Measurements from ENCODE around the gene GPI. TPM values are rescaled to one million over a fixed set of nuclear protein-coding genes. Genes with fewer than 3 reads are reported as not detected.

GPI gene
- polyA plus RNA-seq (ENCODE audit: insufficient read length in 3 of 3) = 100 to 1,000 TPM; 152 to 211 (median 172) TPM
- long read RNA-seq, donor 1, full-length matches to known transcripts = 20 of 34 reads
- long read RNA-seq, donor 1, partial matches to known transcripts = 14 of 34 reads
- long read RNA-seq, donor 1, other reads (novel, unspliced or antisense) = 0 of 34 reads
- long read RNA-seq, donor 2, full-length matches to known transcripts = 16 of 21 reads
- long read RNA-seq, donor 2, partial matches to known transcripts = 5 of 21 reads
- long read RNA-seq, donor 2, other reads (novel, unspliced or antisense) = 0 of 21 reads
- long read RNA-seq, donor 3, full-length matches to known transcripts = 50 of 56 reads
- long read RNA-seq, donor 3, partial matches to known transcripts = 6 of 56 reads
- long read RNA-seq, donor 3, other reads (novel, unspliced or antisense) = 0 of 56 reads
- long read RNA-seq, donor 4, full-length matches to known transcripts = 34 of 34 reads
- long read RNA-seq, donor 4, partial matches to known transcripts = 0 of 34 reads
- long read RNA-seq, donor 4, other reads (novel, unspliced or antisense) = 0 of 34 reads
- long read RNA-seq, donor 5, full-length matches to known transcripts = 75 of 83 reads
- long read RNA-seq, donor 5, partial matches to known transcripts = 8 of 83 reads
- long read RNA-seq, donor 5, other reads (novel, unspliced or antisense) = 0 of 83 reads
- long read RNA-seq, donor 6, full-length matches to known transcripts = 40 of 61 reads
- long read RNA-seq, donor 6, partial matches to known transcripts = 21 of 61 reads
- long read RNA-seq, donor 6, other reads (novel, unspliced or antisense) = 0 of 61 reads
- long read RNA-seq, donor 7, full-length matches to known transcripts = 48 of 48 reads
- long read RNA-seq, donor 7, partial matches to known transcripts = 0 of 48 reads
- long read RNA-seq, donor 7, other reads (novel, unspliced or antisense) = 0 of 48 reads
- long read RNA-seq, donor 8, full-length matches to known transcripts = 99 of 116 reads
- long read RNA-seq, donor 8, partial matches to known transcripts = 17 of 116 reads
- long read RNA-seq, donor 8, other reads (novel, unspliced or antisense) = 0 of 116 reads
- long read RNA-seq, donor 9, full-length matches to known transcripts = 32 of 32 reads
- long read RNA-seq, donor 9, partial matches to known transcripts = 0 of 32 reads
- long read RNA-seq, donor 9, other reads (novel, unspliced or antisense) = 0 of 32 reads
- long read RNA-seq, donor 10, full-length matches to known transcripts = 36 of 36 reads
- long read RNA-seq, donor 10, partial matches to known transcripts = 0 of 36 reads
- long read RNA-seq, donor 10, other reads (novel, unspliced or antisense) = 0 of 36 reads
- long read RNA-seq, donor 11, full-length matches to known transcripts = 22 of 22 reads
- long read RNA-seq, donor 11, partial matches to known transcripts = 0 of 22 reads
- long read RNA-seq, donor 11, other reads (novel, unspliced or antisense) = 0 of 22 reads
- long read RNA-seq, donor 12, full-length matches to known transcripts = 20 of 20 reads
- long read RNA-seq, donor 12, partial matches to known transcripts = 0 of 20 reads
- long read RNA-seq, donor 12, other reads (novel, unspliced or antisense) = 0 of 20 reads
- long read RNA-seq, donor 13, full-length matches to known transcripts = 47 of 62 reads
- long read RNA-seq, donor 13, partial matches to known transcripts = 15 of 62 reads
- long read RNA-seq, donor 13, other reads (novel, unspliced or antisense) = 0 of 62 reads
- long read RNA-seq, donor 14, full-length matches to known transcripts = 33 of 38 reads
- long read RNA-seq, donor 14, partial matches to known transcripts = 5 of 38 reads
- long read RNA-seq, donor 14, other reads (novel, unspliced or antisense) = 0 of 38 reads
- long read RNA-seq, donor 15, full-length matches to known transcripts = 23 of 23 reads
- long read RNA-seq, donor 15, partial matches to known transcripts = 0 of 23 reads
- long read RNA-seq, donor 15, other reads (novel, unspliced or antisense) = 0 of 23 reads
- long read RNA-seq, donor 16, full-length matches to known transcripts = 86 of 108 reads
- long read RNA-seq, donor 16, partial matches to known transcripts = 22 of 108 reads
- long read RNA-seq, donor 16, other reads (novel, unspliced or antisense) = 0 of 108 reads

DNA sequence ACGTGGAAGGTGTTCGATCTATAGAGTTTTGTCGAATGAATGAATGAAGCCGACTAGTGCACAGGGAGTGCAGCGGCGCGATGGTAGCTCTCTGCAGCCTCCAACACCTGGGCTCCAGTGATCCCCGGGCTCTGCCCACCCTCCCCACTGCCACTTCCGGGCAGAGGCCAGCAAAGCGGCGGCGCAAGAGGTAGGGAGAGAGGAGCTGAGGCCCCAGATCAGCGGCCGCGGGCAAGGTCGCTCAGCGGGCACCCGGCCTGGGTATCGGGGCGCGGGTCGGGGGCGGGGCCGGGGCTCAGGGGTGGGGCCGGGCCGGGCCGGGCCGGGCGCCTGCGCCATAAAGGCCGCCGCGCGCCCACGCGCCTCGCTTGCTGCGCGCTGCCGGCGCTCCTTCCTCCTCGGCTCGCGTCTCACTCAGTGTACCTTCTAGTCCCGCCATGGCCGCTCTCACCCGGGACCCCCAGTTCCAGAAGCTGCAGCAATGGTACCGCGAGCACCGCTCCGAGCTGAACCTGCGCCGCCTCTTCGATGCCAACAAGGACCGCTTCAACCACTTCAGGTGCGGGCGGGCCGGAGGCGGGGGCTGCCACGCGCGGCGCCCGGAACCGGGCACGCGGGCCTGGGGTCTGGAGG, at the start of gene GPI:
TSS of gene GPI (plus strand) at position 367 of the 633 bp plus-strand sequence. CDS start at position 438, 71 bp downstream.
- DNase-seq (ENCODE audit: extremely low read depth in 1 of 11, low read depth in 9 of 11, low spot score in 4 of 11) = peak in 5 of 11 donors; percentile 23 to 40 (median 30)

DNA sequence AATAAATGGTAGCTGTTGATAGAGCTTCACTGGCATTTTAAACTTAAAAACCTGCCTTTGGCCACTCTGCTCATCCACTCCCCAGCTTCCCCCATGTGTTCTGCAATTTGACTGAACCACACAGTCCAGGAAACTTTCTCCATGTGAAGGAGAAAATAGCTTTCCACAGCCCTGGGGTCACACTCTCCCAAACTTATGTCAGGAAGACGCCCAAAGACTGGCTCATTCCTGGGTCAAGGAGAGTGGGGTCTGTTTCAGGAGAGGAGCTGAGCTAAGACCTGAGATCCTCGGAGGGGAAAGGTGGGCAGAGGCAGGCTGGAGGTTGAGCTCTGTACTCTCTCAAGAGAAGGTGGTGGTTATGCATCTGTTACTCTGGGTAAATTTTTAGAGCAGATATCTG, 48.7 kb upstream of the GPI start:
- no peak for DNase-seq (ENCODE audit: extremely low read depth in 1 of 11, low read depth in 9 of 11, low spot score in 4 of 11)

DNA sequence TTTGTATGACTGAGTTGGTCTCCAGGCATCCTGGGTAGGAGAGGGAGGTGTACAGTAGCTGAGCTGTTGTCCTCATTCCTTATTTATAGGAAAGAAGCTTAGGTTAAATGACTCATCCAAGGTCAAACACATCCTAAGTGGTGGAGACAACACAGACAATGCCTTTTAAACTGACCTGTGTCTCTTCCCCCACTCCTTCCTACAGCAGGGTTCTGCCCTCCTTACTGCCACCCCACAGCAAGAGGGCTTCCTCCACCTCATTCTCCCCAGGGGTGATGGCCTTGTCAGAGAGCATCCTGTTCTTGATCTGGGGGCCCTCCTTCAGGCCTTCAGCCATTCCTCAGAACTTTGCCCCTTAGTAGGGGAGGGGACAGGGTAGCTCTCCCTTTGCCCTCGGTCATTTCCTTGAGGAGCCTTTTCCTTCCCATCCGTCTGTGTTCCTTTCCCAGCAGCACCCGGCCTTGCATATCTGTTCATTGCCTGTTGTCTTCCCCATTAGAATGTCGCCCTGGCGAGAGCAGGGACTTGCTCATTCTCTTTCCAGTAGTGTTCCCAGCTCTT, 48.2 kb upstream of the GPI start:
- DNase-seq (ENCODE audit: extremely low read depth in 1 of 11, low read depth in 9 of 11, low spot score in 4 of 11) = no peak

DNA sequence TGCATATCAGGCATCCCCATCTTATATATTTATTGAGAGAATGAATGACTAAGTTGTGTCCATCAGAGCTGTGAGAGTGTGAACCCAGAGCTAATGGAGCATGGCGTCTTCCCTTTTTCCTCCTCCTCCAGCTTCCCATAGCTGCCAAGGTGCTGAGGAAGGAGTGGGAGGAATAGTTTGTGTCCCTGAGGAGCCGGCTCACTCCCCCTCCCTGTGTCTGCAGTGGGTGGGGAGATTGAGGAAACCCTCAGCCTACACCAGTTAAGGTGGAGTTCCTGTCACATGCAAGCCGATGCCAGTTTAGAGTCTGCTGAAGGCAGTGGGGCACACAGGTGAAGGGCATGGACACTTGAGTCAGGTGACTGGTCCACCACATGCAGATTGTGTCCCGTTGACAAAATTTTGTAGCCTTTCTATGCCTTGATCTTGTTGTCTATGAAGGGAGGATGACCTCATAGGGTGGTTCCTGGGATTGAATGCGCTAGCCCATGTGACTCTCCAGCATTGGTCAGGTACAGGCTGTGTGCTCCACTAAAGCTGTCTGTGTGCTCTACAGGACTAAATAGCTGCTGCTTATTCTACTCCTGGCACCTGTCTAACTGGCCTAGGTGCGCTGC, 47.6 kb upstream of the GPI start:
- DNase-seq (ENCODE audit: extremely low read depth in 1 of 11, low read depth in 9 of 11, low spot score in 4 of 11) = peak in 1 of 11 donors; percentile 9

DNA sequence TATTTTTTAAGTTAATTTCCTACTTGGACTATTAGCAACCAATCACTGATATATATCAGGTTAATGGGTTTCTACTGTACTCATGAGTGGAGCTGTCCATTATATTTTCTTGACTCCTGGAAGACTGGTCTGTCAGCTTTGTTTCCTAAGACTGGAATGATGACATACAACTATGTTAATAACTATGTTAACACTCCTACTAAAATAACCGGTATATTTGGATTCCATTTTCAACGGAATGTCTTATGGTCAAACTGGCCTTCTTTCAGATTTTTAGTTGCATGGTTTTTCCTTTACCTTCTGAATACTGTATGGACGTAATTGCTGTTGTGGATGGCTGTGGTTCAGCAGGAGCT, 45.8 kb upstream of the GPI start:
- DNase-seq (ENCODE audit: extremely low read depth in 1 of 11, low read depth in 9 of 11, low spot score in 4 of 11) = no peak

DNA sequence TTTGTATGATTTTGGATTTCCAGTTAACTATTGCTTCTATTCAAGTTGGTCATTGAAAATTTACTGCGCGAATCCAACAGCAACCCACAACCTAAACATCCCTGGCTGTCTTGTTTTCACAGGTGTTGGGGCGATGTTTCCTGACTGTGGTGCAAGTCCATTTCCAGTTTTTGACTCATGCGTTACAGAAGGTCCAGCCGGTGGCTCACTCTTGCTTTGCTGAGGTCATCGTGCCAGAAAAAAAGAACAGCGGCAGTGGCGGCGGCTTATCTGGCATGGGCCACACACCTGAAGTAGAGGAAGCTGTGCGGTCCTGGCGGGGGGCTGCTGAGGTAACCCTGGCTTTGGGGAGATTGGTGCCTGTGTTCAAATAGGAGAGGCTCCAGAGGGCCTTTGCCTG, 45.2 kb upstream of the GPI start:
- no peak for DNase-seq (ENCODE audit: extremely low read depth in 1 of 11, low read depth in 9 of 11, low spot score in 4 of 11)

DNA sequence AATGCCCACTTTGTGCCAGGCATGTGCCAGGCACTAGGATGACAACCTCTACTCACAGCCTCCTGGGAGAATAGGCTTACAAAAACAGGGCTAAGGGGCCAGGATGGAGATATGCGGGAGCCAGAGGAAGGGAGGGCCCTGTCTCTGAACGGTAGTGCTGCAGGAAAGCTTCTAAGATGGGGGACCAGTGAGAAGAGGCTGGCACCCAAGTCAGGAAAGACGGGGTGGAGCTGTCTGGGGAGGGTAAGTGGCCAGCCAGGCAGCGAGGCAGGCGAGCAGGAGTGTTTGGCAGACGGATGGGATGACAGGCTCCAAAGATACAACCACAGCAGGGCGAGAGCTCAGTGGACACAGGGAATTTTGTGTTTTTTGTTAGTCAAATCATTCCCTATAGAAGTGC, 44.7 kb upstream of the GPI start:
- DNase-seq (ENCODE audit: extremely low read depth in 1 of 11, low read depth in 9 of 11, low spot score in 4 of 11) = no peak

DNA sequence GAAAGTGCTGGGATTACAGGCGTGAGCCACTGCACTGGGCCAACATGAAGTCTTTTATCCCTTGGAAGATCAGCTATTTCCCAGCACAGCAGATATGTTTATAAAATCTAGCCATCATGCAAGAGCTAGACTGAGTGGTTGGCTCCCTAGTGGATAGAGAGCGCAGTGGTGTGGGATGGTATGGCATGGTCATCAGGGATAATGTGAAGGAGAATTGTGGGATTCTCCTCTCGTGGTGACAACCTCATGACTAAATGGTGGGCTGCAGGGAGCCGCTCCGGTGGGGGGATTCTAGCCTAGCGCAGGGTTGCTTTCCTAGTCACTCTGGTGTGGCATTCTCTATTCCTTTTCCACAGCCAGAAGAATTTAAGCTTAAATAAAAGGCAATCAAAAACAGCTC, 43.3 kb upstream of the GPI start:
- DNase-seq (ENCODE audit: extremely low read depth in 1 of 11, low read depth in 9 of 11, low spot score in 4 of 11) = no peak

DNA sequence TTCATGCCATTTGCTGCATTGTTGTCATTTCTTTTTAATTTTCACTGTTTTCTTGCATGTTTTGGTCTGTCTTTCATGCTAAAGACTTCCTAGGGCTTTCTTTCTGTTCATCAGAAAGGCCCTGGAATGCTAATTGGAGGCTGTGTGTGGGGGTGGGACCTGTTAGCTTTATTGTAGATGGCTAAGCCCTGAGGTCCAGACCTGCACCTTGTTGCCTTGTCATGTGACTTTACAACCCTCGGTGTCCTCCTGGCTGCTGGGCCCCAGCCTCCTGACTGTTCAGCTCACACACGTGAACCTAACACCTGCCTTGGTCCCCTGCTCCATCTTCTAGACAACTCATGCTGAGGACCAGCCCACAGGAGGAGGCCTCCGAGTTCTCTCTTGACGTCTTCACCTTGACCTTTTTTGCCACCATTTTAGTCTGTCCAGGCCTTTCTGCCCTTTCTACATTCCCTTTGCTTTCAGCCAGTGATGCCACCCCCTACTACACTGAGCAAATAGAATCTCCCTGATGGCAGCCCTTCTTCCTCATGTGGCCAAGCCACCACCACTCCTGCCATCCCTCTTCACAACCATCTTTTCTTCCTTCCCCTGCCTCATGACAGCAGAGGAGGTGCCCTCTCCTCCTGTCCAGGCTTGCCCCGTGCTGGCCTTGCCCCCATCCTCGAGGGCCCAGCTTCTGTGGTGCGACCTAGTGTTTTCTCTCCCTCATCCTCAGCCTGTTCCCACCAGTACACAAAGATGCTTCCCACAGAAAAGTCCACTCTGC, 41.4 kb upstream of the GPI start:
- DNase-seq (ENCODE audit: extremely low read depth in 1 of 11, low read depth in 9 of 11, low spot score in 4 of 11) = no peak

DNA sequence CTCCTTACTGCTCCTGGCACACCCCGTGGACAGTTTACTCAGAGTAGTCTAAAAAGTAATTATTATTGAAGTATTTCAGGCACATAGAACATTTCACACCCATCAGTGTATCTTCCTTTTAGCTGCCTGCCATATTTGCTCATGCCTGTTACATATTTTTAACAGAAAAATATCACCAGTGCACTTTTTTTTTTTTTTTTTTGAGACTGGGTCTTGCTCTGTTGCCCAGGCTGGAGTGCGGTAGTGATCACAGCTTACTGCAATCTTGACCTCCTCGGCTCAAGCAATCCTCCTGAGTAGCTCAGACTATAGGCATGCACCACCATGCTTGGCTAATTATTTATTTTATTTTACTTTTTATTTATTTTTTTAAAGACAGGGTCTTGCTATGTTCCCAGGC, 40.7 kb upstream of the GPI start:
- DNase-seq (ENCODE audit: extremely low read depth in 1 of 11, low read depth in 9 of 11, low spot score in 4 of 11) = no peak

DNA sequence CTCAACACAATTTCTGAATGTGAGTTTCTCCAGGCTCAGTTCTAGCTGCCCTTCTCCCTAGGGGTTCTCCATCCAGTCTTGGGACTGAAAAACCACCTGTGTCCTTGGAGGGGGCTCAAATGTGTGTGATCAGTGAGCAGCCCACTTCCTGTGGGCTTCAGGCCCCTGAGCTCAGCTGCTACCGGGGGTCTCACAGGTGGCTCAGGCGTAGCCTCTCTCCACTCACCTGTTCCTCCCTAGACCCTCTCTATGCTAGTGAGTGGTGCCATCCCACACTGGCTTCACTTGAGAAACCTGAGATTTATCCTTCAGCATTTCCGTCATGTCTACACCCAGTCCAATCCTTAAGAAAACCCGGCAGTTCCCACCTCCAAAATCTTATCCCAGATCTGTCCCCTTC, 39.8 kb upstream of the GPI start:
- no peak for DNase-seq (ENCODE audit: extremely low read depth in 1 of 11, low read depth in 9 of 11, low spot score in 4 of 11)

DNA sequence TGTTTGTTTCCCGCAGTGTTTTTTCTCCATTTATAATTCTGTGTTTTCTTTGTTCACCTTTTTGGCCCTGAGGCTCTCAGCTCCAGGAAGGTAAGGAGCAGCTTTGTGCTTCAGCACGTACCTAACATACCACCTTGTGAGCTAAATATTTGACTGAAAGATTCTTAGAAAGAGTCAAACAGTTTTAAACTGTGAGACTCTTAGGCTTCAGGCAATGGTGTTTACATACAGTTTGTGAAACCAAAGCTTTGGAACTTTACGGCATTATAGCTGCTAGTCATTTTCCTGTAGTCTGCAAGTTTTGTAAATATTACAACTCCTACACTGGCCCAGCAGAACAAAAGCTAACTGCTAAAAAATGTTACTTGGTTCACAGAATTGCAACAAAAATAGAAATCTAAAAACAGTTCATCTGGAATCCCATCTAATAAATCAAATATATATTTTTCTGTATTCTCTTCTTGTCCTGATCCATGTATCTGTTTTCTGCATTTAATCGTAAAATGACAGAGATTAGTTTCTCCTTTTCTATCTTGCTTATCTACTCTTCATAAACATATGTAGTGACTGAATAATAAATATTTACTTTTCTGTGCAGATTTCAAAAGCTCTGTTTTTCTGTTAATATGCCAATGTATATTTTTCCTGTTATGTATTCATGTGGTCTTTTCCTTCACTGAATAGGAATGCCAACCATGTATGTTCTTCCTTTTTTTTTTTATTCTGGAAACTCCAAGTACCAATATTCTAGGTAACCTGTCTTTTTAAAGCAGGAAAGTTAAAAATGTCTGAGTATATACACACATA, 38.8 kb upstream of the GPI start:
- DNase-seq (ENCODE audit: extremely low read depth in 1 of 11, low read depth in 9 of 11, low spot score in 4 of 11) = no peak

DNA sequence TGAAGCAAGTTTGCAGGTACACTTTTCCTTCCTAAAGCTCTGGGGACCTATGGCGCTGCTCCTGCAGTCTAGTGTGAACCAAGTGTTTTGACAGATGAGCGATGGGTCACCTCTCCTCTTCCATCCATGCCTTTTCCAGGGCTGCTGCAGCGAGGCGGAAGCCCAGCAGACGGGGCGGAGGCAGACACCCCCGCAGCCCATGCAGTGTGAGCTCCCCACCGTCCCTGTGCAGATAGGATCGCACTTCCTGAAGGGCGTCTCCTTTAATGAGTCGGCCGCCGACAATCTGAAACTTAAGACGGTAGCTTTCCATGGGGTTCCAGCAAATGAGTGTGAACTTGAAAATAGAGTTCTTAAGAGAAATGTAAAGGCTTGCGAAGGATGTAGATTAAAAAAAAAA, 37.1 kb upstream of the GPI start:
- DNase-seq (ENCODE audit: extremely low read depth in 1 of 11, low read depth in 9 of 11, low spot score in 4 of 11) = peak in 3 of 11 donors; percentile 38 to 57 (median 50)

DNA sequence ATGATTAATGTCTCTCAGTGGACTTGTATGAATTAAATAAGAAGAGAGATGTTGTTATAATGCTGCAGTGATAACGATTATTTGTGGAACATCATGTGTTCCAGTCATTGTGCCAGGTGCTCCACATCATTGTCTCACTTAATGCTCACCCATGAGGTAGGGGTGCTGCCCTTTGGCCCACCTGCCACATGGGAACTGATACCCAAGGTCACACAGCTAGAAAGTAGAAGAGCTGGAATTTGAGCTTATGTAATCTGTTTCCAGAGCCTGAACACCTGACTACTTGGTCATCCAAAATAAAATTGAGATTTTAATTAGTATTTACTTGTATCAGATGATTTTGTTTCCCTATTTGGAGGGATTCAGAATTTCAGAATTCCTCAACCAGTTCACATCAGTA, 36.0 kb upstream of the GPI start:
- no peak for DNase-seq (ENCODE audit: extremely low read depth in 1 of 11, low read depth in 9 of 11, low spot score in 4 of 11)

DNA sequence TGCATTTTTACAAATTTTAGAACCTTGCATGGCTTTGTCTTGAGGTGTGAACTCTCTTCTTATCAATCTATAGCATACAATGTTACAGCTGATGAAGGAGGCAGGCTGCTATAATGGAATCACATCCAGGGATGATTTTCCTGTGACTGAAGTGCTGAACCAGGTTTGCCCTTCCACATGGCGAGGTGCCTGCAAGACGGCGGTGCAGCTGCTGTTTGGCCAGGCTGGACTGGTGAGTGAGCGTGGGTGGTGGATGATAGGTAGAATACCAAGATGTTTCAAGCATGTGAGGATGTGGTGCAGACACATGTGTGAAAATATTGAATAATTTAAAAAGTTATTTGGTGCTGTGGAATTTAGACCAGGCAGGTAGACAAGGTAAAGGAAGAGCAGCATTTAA, 34.9 kb upstream of the GPI start:
- DNase-seq (ENCODE audit: extremely low read depth in 1 of 11, low read depth in 9 of 11, low spot score in 4 of 11) = no peak
